Stimulated activated CD4-positive, alpha-beta T cell treated with anti-CD3 and anti-CD28 coated beads, TNF-alpha, amount 100 ng/mL, for 48 hours (primary cell): Measurements from ENCODE around the gene SF3B5.
"Not testable (repeated sequence)": the region's sequence is repeated elsewhere in the genome, so short reads cannot be mapped to it uniquely, and the experiment has no call there.

Source experiments
- DNase-seq, 3 donors: peaks; one replicate each; pipeline ENCODE4 v3.0.0-alpha.2; 2020; ENCODE audit warnings: low read depth in 3 of 3

Gene SF3B5

GRCh38 chr6:144095134-144096002 is at the start of gene SF3B5:
TSS of gene SF3B5 (minus strand) at chr6:144095573. CDS start at chr6:144095497, 76 bp downstream.
- peak; percentile 92 to 96 (median 95) for DNase-seq

- DNase-seq = no peak
Measured at GRCh38 chr6:144144996-144145395, 49.6 kb upstream of the SF3B5 start.

DNA sequence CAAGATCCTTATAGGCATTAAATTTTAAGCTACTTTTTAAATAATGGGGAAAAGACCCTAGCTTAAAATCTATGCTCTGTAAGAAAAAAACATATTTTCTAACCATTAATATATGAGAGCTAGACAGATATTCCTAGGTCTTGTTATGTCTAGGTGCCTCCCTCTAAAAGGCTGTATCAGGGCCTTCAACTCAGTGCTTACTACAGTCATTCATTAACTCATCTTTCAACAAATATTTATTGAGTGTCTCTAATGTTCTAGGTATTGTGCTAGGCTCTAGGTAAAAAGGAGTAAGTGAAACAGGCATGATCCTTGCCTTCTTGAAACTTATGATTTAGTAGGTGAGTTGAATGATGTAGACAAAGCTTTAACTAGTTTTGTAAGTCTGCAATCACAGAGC is 48.5 kb upstream of the SF3B5 start:
- no peak for DNase-seq

DNA sequence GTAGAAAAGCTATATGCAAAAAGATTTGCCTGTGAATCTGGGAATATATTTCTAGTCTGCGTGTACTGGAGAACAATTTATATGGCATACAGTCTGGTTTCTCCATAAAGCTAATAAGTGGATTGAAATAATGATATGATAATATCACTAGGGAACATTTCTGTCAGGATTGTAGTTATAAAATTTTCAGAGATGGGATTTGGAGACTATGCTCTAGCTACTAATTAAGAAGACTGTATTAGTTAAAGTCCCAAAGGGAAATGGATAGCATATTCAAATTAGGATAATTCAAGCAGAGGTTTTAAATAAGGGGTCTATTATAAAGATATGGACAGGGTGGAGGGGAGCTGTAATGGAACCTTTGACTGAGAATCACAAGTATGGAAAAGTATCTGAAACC is 47.7 kb upstream of the SF3B5 start:
- no peak for DNase-seq

DNA sequence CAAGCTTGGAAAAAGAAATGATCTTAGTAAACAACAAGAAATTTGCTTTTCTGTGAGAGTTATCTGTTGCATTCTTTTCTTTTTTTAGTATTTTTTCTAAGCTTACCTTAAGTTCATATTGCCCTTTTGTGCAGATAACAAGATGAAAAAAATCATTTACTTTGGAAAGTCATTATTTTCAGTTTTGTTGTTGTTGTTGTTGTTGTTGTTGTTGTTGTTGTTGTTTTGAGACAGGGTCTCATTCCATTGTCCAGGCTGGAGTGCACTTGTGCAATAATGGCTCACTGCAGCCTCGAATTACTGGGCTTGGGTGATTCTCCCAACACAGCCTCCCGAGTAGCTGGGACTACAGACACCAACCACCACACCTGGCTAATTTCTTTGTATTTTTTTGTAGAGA is 46.1 kb upstream of the SF3B5 start:
- no peak for DNase-seq

- DNase-seq = no peak
Measured at GRCh38 chr6:144140867-144141266, 45.5 kb upstream of the SF3B5 start.

DNA sequence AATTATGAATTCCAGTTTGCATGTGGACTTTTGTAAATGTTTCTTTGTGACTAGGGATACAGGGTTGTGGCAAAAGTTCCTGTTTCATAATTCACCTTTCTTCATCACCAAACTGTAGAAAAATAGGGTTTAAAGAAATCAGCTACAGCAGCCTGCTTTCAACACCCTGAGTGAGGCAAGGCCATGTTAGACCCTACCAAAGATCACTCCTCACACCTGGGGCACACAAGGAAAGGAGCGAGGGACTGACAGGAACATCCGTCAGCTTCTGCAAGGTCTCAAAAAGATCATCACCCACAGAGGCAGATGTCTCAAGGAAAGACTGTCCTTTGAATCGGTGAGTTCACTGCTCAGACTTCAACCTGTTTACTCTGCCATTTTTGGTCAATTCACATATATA is 44.4 kb upstream of the SF3B5 start:
- no peak for DNase-seq

DNA sequence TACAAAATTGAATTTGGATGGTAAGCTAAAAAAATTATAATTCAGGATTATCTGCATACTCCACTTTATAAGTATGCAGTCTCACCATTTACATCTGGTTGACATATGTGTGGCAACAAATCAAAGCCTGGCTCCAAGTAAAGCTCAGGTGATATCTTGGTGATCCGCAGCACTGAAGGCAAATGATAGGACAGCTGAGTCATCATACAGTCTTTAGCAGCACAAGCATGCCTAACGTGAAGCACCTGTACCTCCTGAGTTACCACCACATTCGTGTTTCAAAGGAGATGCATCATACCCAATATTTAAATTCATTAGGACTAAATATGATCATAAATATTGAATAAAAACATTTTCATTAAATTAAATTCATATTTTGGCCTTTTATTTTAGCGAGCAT is 43.2 kb upstream of the SF3B5 start:
- DNase-seq = no peak

GRCh38 chr6:144134737-144135136 is 39.4 kb upstream of the SF3B5 start:
- no peak for DNase-seq

DNA sequence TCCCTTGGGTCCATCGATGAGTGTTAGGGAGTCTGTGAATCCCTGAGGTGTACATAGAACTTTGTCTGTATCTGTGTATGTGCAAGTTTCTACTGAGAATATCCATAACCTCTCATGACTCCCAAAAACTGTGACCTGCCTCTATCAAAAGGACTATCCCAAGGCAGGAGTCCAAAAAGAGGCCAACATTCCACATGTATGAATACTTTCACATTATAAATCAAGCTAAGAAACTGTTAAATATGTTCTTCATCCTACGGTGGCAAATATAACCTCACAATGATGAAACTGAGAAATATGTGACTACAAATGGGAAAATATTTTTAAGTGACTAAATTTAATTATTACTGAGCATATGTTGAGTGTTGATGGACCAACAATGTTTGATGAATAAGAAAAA is 38.8 kb upstream of the SF3B5 start:
- DNase-seq = no peak

DNA sequence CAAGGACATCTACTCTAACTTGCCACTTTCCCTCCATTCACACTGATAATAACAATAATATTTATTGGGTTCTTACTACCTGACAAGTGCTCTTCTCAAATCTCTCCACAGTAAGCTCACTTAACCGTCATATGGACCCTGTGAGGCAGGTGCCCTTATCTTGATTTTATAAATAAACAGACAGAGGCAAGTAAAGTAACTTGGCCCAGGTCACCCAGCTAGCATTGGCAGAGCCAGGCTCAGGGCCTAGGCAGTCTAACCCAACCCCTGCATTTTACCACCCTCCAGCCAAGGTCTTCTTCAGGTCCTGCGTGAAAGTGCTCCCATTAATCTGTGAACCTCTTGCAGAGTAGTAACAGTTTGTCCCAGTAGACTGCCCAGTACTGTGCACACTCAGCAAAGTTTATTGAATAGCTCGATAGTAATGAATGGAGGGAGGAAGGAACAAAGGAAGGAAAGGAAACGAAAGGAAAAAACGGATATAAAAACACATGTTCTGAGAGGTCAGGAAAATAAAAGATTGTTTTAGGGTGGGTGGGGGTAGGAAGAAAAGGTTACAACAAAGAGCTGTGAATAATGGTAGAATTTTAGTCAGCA is 38.0 kb upstream of the SF3B5 start:
- DNase-seq = no peak

- DNase-seq = not testable (repeated sequence)
Measured at GRCh38 chr6:144132167-144132690, 36.9 kb upstream of the SF3B5 start.

DNA sequence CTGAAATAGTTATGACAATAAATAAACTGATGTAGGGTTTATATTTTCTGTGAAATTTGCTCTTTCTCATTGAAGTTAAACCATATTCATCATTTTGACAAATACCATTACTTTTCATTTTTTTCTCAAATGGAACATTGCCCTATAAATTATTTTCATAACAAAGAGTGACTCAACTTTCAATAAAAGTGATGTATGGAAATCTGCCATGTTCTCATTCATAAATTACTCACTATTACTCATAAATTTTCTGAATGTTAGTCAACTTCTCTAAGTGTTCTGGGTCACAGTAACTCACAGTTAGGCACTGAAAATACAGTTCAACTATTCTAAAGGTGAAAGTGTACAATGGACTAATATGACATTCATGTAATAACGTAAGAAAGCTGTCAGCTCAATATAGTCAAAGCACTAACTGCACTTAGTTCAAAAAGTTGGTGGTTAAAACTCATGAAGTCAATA is 35.9 kb upstream of the SF3B5 start:
- no peak for DNase-seq

DNA sequence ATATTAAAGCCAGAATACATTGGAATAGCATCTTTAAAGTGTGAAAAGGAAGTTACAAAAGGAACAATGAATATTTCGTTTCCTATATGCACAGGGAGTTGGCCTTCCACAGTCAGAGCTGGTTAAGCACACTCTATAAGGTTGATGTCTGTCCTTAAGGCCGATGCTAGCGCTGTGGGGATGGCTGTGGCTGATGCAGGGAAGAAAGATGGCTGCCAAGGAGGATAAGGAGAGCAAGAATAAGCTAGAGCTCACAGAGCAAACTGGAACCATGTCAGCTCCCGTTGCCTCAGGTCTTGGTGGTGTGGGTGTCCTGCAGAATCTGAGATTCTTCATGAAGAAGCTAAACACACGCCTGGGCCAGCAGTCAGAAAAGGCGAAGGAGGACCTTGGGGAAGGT is 34.1 kb upstream of the SF3B5 start:
- no peak for DNase-seq

- no peak for DNase-seq
Measured at GRCh38 chr6:144127097-144127496, 31.7 kb upstream of the SF3B5 start.

- DNase-seq = no peak
Measured at GRCh38 chr6:144123836-144124235, 28.5 kb upstream of the SF3B5 start.

DNA sequence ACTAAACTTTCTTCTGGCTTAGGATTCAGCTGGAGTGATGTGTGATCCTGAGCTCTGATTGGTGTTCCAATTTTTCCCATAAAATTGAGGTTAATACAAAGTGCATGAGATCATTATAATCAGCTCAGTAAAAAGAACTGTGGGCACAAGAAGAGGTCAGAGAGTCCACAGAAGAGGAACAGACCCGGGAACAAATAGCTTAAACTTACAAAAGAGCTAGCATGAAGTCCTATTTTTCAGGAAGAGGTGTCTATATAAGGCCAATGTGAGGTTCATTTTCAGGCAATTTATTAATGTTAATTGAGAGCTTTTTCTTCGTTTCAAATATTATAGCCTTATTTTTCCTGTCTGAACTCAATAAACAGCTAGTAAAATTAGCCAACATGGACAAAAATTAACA is 28.0 kb upstream of the SF3B5 start:
- DNase-seq = no peak

GRCh38 chr6:144122861-144123260 is 27.5 kb upstream of the SF3B5 start:
- DNase-seq = no peak

DNA sequence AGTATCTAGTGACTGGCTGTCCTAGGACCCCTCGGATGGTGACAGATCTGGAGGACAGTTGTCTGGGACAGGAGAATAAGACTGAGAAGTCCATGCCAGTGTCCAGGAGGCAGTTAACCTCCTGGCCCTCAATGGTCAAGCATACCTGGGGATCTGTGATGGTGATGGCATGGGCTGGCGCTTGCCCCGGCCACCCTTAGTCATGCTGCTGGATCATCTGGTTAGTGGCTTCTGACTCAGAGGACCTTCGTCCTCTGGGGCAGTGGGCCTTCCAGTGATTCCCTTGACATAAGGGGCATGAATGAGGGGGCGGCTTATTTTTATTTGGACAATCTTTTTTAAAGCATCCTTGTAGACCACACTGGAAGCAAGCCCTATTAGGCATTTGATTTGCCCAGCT is 24.0 kb upstream of the SF3B5 start:
- DNase-seq = no peak

GRCh38 chr6:144115219-144115618 is 19.8 kb upstream of the SF3B5 start:
- no peak for DNase-seq

GRCh38 chr6:144113366-144113765 is 18.0 kb upstream of the SF3B5 start:
- no peak for DNase-seq

DNA sequence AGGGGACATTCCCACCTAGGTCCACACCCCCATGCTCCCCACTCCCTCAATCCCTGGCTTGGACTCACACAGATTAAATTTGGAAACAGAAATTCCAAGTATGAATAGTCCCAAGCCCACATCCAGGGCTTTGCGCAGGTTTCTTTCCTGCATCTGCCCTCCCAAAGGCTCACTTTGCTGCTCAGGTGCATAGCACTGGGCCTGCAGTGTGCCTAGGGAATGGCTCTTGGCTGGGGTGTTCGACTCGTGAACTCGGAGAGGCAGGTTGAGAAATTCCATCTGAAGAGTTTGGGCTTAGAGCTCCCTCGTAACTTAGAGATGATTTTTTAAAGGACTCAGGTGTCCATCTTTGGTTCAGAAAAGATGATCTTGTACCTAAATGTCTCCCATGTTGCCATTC is 14.8 kb upstream of the SF3B5 start:
- DNase-seq = no peak

- DNase-seq = no peak
Measured at GRCh38 chr6:144106206-144106605, 10.8 kb upstream of the SF3B5 start.
